Stimulated activated naive CD4-positive, alpha-beta T cell (primary cell): ENCODE results near the gene CENPP.

ENCODE experiments used
- DNase-seq, 6 experiments: peaks; one replicate each; lab custom pipeline; 2025; lab: John Stamatoyannopoulos, UW

Gene CENPP

GRCh38 chr9:92480291-92480771 lies 154.6 kb downstream of the CENPP start:
- DNase-seq: no peak

GRCh38 chr9:92480986-92481633 lies 155.4 kb downstream of the CENPP start:
- no peak for DNase-seq

- no peak for DNase-seq
Observed at GRCh38 chr9:92482329-92482728, 156.6 kb downstream of the CENPP start, which contains the start of gene ASPN. TSS of gene ASPN (minus strand) at chr9:92482506.

GRCh38 chr9:92482805-92483204 lies 157.1 kb downstream of the CENPP start:
- no peak for DNase-seq

- DNase-seq: no peak
Observed at GRCh38 chr9:92483627-92484545, 158.1 kb downstream of the CENPP start.

GRCh38 chr9:92484563-92484962 lies 158.8 kb downstream of the CENPP start:
- DNase-seq: no peak

GRCh38 chr9:92486371-92486770 lies 160.6 kb downstream of the CENPP start:
- no peak for DNase-seq

- DNase-seq: no peak
Observed at GRCh38 chr9:92488681-92489550, 163.2 kb downstream of the CENPP start.

GRCh38 chr9:92492781-92493401 lies 167.1 kb downstream of the CENPP start:
- DNase-seq: no peak

GRCh38 chr9:92493749-92494387 lies 168.1 kb downstream of the CENPP start:
- DNase-seq: no peak

- DNase-seq: no peak
Observed at GRCh38 chr9:92494856-92495255, 169.1 kb downstream of the CENPP start.

GRCh38 chr9:92496396-92497176 lies 170.8 kb downstream of the CENPP start:
- no peak for DNase-seq

- no peak for DNase-seq
Observed at GRCh38 chr9:92499701-92500100, 173.9 kb downstream of the CENPP start.

- DNase-seq: no peak
Observed at GRCh38 chr9:92500725-92501124, 175.0 kb downstream of the CENPP start.

GRCh38 chr9:92501671-92502393 lies 176.1 kb downstream of the CENPP start:
- no peak for DNase-seq

- no peak for DNase-seq
Observed at GRCh38 chr9:92503156-92503555, 177.4 kb downstream of the CENPP start.

- DNase-seq: no peak
Observed at GRCh38 chr9:92504881-92505280, 179.1 kb downstream of the CENPP start.

GRCh38 chr9:92506184-92506857 lies 180.6 kb downstream of the CENPP start:
- no peak for DNase-seq

GRCh38 chr9:92507005-92507404 lies 181.3 kb downstream of the CENPP start:
- no peak for DNase-seq
